Stimulated activated CD8-positive, alpha-beta memory T cell treated with anti-CD3 and anti-CD28 coated beads, Interleukin-4, amount 100 ng/mL, for 1 hour (primary cell): Measurements from ENCODE around the gene FZD8.

Source experiments
- DNase-seq, 2 donors: peaks; one replicate each; pipeline ENCODE4 v3.0.0-alpha.2; 2020; ENCODE audit warnings: low read depth in 2 of 2, low spot score in 1 of 2

The FZD8 gene

DNA sequence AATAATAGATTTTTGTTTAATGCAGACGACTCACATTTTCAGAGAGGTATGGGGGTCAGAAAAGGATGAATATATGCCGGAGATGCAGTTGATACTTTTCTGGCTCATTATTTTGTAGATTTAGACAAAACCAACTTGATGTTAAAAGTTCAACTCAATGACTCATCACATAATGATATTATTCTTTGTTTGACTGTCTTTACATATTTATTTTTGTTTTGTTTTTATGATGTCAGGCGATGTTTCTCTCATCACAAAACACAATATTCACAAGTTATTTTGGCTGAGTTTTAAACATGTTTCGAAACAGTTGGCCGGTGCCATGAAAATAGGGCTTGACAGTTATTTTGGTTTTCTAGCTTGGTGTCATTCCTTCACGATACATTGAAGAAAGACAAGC, 35.7 kb downstream of the FZD8 start:
- DNase-seq, result no peak

DNA sequence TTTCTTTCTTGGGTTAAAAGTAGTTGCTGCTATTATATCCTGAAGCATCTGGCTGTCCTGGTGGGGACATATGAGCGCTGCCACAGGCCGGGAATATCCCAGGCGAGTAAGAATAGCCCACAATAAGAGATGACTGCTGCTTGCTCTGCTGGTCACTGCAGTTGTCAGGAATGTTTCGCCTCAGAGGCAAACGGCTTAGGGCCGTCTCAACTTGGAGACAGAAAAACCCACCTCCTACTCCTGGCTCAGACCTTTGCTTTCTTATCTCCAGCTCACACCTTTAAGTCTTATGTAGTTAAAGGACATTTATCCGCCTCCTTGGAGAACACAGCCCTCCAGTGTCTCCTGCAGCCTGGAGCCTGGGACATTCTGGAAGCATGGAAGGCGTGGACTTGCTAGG, 36.9 kb downstream of the FZD8 start, which contains the start of gene GJD4:
Gene GJD4 (plus strand): TSS at position 151 of the 400 bp plus-strand sequence. CDS start 227 bp downstream, at position 378.
- no peak for DNase-seq

GRCh38 chr10:35600193-35600592, 41.9 kb downstream of the FZD8 start:
- DNase-seq, result no peak

- no peak for DNase-seq
These were observed 43.7 kb downstream of the FZD8 start for GRCh38 chr10:35598379-35598778.

GRCh38 chr10:35595106-35595505, 47.0 kb downstream of the FZD8 start:
- no peak for DNase-seq

DNA sequence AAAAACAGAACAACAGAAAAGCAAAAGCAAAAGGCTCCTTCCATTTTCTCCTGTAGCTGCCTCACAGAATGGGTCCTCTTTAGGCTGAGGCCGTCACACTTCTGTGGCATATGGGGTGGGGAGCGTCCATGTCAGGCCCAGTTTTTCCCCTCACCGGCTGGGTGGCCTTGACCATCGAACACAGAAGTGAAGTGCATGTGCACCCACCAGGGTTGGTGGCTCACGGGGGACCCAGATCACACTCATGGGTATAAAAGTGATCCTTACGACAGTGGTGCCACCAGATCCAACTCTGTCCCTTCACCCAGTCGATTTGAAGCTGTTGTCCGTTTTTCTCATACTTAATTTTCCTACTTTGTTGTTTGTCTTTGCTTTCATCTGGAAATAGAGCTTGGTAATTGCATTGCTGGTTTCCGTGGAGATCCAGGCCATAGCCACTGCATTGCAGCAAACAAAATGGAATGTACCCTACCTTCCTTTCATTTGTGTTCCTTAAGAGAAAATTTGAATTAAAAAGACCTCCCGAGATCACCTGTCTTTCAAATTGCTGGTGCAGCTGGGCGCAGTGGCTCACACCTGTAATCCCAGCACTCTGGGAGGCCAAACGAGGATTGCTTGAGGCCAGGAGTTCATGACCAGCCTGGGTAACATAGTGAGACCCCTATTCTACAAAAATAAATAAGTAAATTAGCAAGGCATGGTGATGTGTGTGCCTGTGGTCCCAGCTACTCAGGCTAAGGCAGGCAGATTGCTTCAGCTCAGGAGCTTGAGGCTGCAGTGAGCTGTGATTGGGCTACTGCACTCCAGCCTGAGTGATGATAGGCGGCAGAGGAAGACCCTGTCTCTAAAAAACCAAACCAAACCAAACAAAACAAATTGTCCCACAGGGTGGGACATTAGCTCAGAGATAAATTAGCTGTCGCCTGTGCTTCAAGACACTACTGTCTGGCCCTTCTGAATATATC, 47.7 kb downstream of the FZD8 start:
- no peak for DNase-seq

GRCh38 chr10:35592441-35592840, 49.7 kb downstream of the FZD8 start:
- no peak for DNase-seq

- no peak for DNase-seq
These were observed 53.3 kb downstream of the FZD8 start for GRCh38 chr10:35588836-35589235.
